Measurements from ENCODE around the gene PHACTR3. TPM values are rescaled to one million over a fixed set of nuclear protein-coding genes. Genes with fewer than 3 reads are reported as not detected.
"Not testable (repeated sequence)": the region's sequence is repeated elsewhere in the genome, so short reads cannot be mapped to it uniquely, and the experiment has no call there.

The PHACTR3 gene
- polyA plus RNA-seq (2012; ENCODE audit: insufficient read depth, insufficient read length) = 0.84 TPM

- H3K4me3 ChIP-seq (ENCODE audit: low read length) = no peak within 1 kb of the TSS
- DNase-seq (ENCODE audit: low read depth, low spot score) = no peak
These were observed at the start of gene PHACTR3 for GRCh38 chr20:59603781-59604541. Gene PHACTR3, plus strand, starts transcription at chr20:59604540. Its CDS starts 475 bp downstream, at chr20:59605015.

- DNase-seq (ENCODE audit: low read depth, low spot score) = not testable (repeated sequence)
These were observed 46.4 kb upstream of the PHACTR3 start for GRCh38 chr20:59557733-59558529.

GRCh38 chr20:59559024-59559817 lies 45.1 kb upstream of the PHACTR3 start:
- no peak for DNase-seq (ENCODE audit: low read depth, low spot score)
- H3K4me3 ChIP-seq (ENCODE audit: low read length) = no peak overlapping the region

More at GRCh38 chr20:59557733-59558529, 46.4 kb upstream of the PHACTR3 start:
- not testable (repeated sequence) for H3K4me3 ChIP-seq (ENCODE audit: low read length)

GRCh38 chr20:59559863-59560262 lies 44.5 kb upstream of the PHACTR3 start:
- DNase-seq (ENCODE audit: low read depth, low spot score) = no peak
- H3K4me3 ChIP-seq (ENCODE audit: low read length) = no peak overlapping the region

- H3K4me3 ChIP-seq (ENCODE audit: low read length) = no peak overlapping the region
- peak; percentile 28 for DNase-seq (ENCODE audit: low read depth, low spot score)
These were observed 43.6 kb upstream of the PHACTR3 start for GRCh38 chr20:59560588-59561227.

GRCh38 chr20:59561228-59561605 lies 43.1 kb upstream of the PHACTR3 start:
- no peak for DNase-seq (ENCODE audit: low read depth, low spot score)
- H3K4me3 ChIP-seq (ENCODE audit: low read length) = no peak overlapping the region

- DNase-seq (ENCODE audit: low read depth, low spot score) = no peak
- no peak overlapping the region for H3K4me3 ChIP-seq (ENCODE audit: low read length)
These were observed 42.6 kb upstream of the PHACTR3 start for GRCh38 chr20:59561614-59562277.

- no peak overlapping the region for H3K4me3 ChIP-seq (ENCODE audit: low read length)
- DNase-seq (ENCODE audit: low read depth, low spot score) = no peak
These were observed 40.2 kb upstream of the PHACTR3 start for GRCh38 chr20:59564171-59564570.

GRCh38 chr20:59564943-59565342 lies 39.4 kb upstream of the PHACTR3 start:
- no peak for DNase-seq (ENCODE audit: low read depth, low spot score)

GRCh38 chr20:59565768-59566461 lies 38.4 kb upstream of the PHACTR3 start:
- DNase-seq (ENCODE audit: low read depth, low spot score) = no peak
- no peak overlapping the region for H3K4me3 ChIP-seq (ENCODE audit: low read length)

More at GRCh38 chr20:59564943-59565342, 39.4 kb upstream of the PHACTR3 start:
- H3K4me3 ChIP-seq (ENCODE audit: low read length) = no peak overlapping the region

- DNase-seq (ENCODE audit: low read depth, low spot score) = no peak
- no peak overlapping the region for H3K4me3 ChIP-seq (ENCODE audit: low read length)
These were observed 37.5 kb upstream of the PHACTR3 start for GRCh38 chr20:59566631-59567524.

- no peak overlapping the region for H3K4me3 ChIP-seq (ENCODE audit: low read length)
- DNase-seq (ENCODE audit: low read depth, low spot score) = no peak
These were observed 36.5 kb upstream of the PHACTR3 start for GRCh38 chr20:59567585-59568508.

GRCh38 chr20:59568509-59569024 lies 35.8 kb upstream of the PHACTR3 start:
- DNase-seq (ENCODE audit: low read depth, low spot score) = no peak
- H3K4me3 ChIP-seq (ENCODE audit: low read length) = no peak overlapping the region

- no peak overlapping the region for H3K4me3 ChIP-seq (ENCODE audit: low read length)
- no peak for DNase-seq (ENCODE audit: low read depth, low spot score)
These were observed 35.0 kb upstream of the PHACTR3 start for GRCh38 chr20:59569305-59569704.

GRCh38 chr20:59571151-59571550 lies 33.2 kb upstream of the PHACTR3 start:
- no peak overlapping the region for H3K4me3 ChIP-seq (ENCODE audit: low read length)
- DNase-seq (ENCODE audit: low read depth, low spot score) = no peak
